Measurements from ENCODE around the gene ZBTB24.

ZBTB24 gene

DNA sequence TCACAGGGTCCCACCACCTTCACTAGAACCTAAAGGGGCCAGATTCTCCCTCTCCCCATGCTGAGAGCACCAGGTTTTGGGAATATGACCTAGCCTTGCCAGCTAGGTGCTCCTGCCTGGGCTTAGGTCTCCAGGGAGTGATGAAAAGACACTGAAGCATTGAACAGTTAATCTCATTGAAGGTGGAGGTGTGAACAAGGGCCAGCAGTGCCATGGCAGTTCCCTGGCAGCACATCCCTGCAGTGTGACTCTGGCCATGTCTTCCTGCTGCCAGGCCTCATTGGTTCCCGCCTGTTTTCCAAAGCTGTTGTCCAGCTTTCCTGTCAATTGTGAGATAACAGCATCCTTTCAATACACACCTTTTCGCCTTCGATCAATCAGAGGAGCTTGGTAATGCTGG, 53.5 kb downstream of the ZBTB24 start:
- TF ChIP-seq, protein P1, sequence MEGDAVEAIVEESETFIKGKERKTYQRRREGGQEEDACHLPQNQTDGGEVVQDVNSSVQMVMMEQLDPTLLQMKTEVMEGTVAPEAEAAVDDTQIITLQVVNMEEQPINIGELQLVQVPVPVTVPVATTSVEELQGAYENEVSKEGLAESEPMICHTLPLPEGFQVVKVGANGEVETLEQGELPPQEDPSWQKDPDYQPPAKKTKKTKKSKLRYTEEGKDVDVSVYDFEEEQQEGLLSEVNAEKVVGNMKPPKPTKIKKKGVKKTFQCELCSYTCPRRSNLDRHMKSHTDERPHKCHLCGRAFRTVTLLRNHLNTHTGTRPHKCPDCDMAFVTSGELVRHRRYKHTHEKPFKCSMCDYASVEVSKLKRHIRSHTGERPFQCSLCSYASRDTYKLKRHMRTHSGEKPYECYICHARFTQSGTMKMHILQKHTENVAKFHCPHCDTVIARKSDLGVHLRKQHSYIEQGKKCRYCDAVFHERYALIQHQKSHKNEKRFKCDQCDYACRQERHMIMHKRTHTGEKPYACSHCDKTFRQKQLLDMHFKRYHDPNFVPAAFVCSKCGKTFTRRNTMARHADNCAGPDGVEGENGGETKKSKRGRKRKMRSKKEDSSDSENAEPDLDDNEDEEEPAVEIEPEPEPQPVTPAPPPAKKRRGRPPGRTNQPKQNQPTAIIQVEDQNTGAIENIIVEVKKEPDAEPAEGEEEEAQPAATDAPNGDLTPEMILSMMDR (conservative IDR thresholded peaks at IDR 0.05; ENCODE audit: control insufficient read depth, insufficient read depth, low read depth, low read length), result no peak
- no peak overlapping the region for H3K4me3 ChIP-seq (ENCODE audit: control insufficient read depth, low read depth, low read length)
- DNase-seq (ENCODE audit: low read depth), result no peak

DNA sequence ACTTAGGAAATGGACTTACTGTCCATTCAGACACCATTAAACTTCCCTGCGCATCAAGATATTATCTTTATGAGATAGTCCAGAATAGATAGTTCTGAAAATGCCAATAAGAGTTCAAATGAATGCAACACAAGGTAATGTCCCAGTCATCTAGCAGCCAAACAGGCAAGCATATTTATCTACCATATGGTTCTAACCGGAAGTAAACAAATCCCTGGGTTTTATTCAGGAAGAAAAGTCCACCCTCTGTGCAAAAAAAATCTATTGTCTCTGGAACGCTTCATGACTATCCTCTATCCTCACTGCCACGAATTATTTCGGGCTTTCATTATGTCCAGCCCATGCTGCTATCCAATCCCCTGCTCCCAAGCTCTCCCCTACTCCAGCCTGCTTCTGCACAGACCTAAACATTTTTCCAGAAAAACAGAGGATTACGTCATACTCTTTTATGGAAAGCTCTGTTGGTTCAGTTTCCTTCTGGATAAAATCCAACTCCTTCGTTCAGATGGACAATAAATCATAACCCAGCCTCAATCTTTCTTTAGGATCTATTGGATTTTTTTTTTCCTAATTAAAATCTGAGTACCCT, 54.0 kb downstream of the ZBTB24 start:
- H3K4me3 ChIP-seq (ENCODE audit: control insufficient read depth, low read depth, low read length), result no peak overlapping the region
- peak; percentile 67 for DNase-seq (ENCODE audit: low read depth)
- TF ChIP-seq, protein P1 (conservative IDR thresholded peaks at IDR 0.05; ENCODE audit: control insufficient read depth, insufficient read depth, low read depth, low read length), result no peak

DNA sequence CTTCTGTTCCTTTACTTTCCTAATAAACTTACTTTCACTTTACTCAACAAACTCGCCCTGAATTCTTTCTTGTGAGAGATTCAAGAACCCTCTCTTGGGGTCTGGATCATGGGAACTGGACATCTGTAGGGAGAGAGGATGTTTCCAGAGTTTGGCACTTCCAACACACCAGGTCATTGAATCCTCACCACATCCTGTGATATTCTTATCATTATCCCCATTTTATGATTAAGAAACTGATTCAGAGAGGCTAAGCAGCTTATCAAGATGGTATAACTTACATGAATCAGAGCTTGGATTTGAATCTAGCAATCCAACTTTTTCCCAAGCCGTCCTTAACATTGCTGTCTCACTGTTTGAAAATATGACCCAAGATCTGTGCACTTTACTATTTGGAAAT, 58.1 kb downstream of the ZBTB24 start:
- TF ChIP-seq, protein P1 (conservative IDR thresholded peaks at IDR 0.05; ENCODE audit: control insufficient read depth, insufficient read depth, low read depth, low read length), result no peak
- DNase-seq (ENCODE audit: low read depth), result no peak
- H3K4me3 ChIP-seq (ENCODE audit: control insufficient read depth, low read depth, low read length), result no peak overlapping the region

DNA sequence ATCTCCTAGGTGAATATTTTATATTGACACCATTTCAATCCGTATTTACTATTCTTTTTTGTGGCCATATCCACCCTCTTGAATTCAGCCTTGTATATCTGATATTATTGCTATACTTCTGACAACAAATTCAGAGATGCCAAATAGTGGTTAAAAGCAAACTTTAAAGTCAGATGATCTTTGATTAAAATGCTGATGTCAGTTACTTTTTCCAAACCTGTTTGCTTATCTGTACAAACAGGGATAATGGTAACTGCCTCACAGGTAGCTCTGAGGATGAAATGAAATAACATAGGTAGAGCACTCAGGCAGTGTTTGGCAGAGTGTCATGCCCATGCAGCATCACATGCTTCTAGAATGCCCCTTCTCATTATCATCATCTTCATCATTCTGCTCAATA, 61.8 kb downstream of the ZBTB24 start:
- DNase-seq (ENCODE audit: low read depth), result no peak
- no peak overlapping the region for H3K4me3 ChIP-seq (ENCODE audit: control insufficient read depth, low read depth, low read length)
- TF ChIP-seq, protein P1 (conservative IDR thresholded peaks at IDR 0.05; ENCODE audit: control insufficient read depth, insufficient read depth, low read depth, low read length), result no peak

DNA sequence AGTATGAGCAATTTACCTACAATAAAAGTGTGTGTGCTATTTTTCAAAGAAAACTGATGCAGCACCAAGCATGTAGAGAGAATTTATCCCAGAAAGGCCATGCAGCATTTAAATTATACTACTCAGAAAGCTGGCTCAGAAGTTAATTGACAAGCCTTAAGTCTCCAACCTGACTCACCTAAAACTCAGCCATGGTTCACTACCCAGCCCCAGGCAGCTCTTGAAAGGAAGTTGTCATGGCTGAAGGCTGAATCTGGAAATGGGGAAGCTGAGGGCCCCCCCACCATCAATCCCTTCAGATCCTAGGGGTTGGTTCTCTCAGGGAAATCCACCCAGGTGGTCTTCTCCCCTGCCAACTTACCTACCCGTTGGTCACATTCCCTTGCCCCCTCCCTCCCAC, 62.3 kb downstream of the ZBTB24 start:
- H3K4me3 ChIP-seq (ENCODE audit: control insufficient read depth, low read depth, low read length), result no peak overlapping the region
- DNase-seq (ENCODE audit: low read depth), result no peak
- TF ChIP-seq, protein P1 (conservative IDR thresholded peaks at IDR 0.05; ENCODE audit: control insufficient read depth, insufficient read depth, low read depth, low read length), result no peak

DNA sequence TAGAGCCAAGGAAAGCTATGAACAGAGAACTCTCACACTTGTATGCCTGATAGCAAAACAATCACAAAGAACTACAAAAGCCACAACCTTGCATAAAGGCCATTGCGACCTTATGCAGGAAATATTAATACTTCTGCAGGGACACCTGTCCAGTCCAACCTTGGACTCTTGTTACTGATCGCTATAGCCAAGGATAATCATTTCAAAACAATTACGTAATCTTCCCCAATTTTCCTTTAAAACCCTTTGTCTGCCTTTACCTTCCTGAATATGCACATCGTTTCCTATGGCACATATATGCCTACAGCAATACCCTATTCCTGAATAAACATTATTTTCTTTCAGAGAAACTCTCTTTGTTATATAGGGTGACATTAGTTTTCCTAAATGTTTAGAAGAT, 65.4 kb downstream of the ZBTB24 start:
- TF ChIP-seq, protein P1 (conservative IDR thresholded peaks at IDR 0.05; ENCODE audit: control insufficient read depth, insufficient read depth, low read depth, low read length), result no peak
- H3K4me3 ChIP-seq (ENCODE audit: control insufficient read depth, low read depth, low read length), result no peak overlapping the region
- DNase-seq (ENCODE audit: low read depth), result no peak

Measured in fibroblast of mammary gland (primary cell).